ENCODE data around the gene GLB1L2. TPM values are rescaled to one million over a fixed set of nuclear protein-coding genes. Genes with fewer than 3 reads are reported as not detected.

The GLB1L2 gene
- total RNA-seq, 2 donors from 2014 or later, result 2.5 to 4.1 TPM

- H3K4me3 ChIP-seq, result no peak overlapping the region
- no peak for TF ChIP-seq CTCF (IDR thresholded peaks at IDR 0.05)
- no peaks in the 10 kb centered on the region for H3K27me3 ChIP-seq (replicated peaks; ENCODE audit: insufficient read depth)
- no peak for DNase-seq (ENCODE audit: low spot score)
- ATAC-seq (ENCODE audit: insufficient number of reproducible peaks, low FRiP score, low read depth), result no peak
- H3K9me3 ChIP-seq, result no peaks in the 10 kb centered on the region
- H3K36me3 ChIP-seq, result no peaks in the 10 kb centered on the region
- no peaks in the 10 kb centered on the region for H3K4me1 ChIP-seq (ENCODE audit: control insufficient read depth in 1 of 2, low read depth in 2 of 2)
- no peak overlapping the region for H3K27ac ChIP-seq
These were observed 25.1 kb downstream of the GLB1L2 start for GRCh38 chr11:134356656-134357544.

- Histone ChIP-seq H3K27ac (no peak overlapping the region), H3K36me3 (no peaks in the 10 kb centered on the region), H3K4me1 (ENCODE audit: control insufficient read depth in 1 of 2, low read depth in 2 of 2) (no peaks in the 10 kb centered on the region), H3K27me3 (replicated peaks; ENCODE audit: insufficient read depth) (no peaks in the 10 kb centered on the region), H3K9me3 (no peaks in the 10 kb centered on the region), H3K4me3 (no peak overlapping the region)
- no peak for TF ChIP-seq CTCF (IDR thresholded peaks at IDR 0.05)
- ATAC-seq (ENCODE audit: insufficient number of reproducible peaks, low FRiP score, low read depth) (no peak), DNase-seq (ENCODE audit: low spot score) (no peak)
These were observed 25.7 kb downstream of the GLB1L2 start for GRCh38 chr11:134357545-134357839.

GRCh38 chr11:134358165-134358855 lies 26.5 kb downstream of the GLB1L2 start:
- H3K27me3 ChIP-seq (replicated peaks; ENCODE audit: insufficient read depth), result no peaks in the 10 kb centered on the region
- H3K27ac ChIP-seq, result no peak overlapping the region
- H3K36me3 ChIP-seq, result no peaks in the 10 kb centered on the region
- no peaks in the 10 kb centered on the region for H3K4me1 ChIP-seq (ENCODE audit: control insufficient read depth in 1 of 2, low read depth in 2 of 2)
- ATAC-seq (ENCODE audit: insufficient number of reproducible peaks, low FRiP score, low read depth) (no peak), DNase-seq (ENCODE audit: low spot score) (no peak)
- no peak for TF ChIP-seq CTCF (IDR thresholded peaks at IDR 0.05)
- no peaks in the 10 kb centered on the region for H3K9me3 ChIP-seq
- no peak overlapping the region for H3K4me3 ChIP-seq

GRCh38 chr11:134358856-134359490 lies 27.2 kb downstream of the GLB1L2 start:
- no peak for DNase-seq (ENCODE audit: low spot score)
- no peak overlapping the region for H3K27ac ChIP-seq
- no peaks in the 10 kb centered on the region for H3K36me3 ChIP-seq
- no peaks in the 10 kb centered on the region for H3K4me1 ChIP-seq (ENCODE audit: control insufficient read depth in 1 of 2, low read depth in 2 of 2)
- H3K4me3 ChIP-seq, result no peak overlapping the region
- TF ChIP-seq CTCF (IDR thresholded peaks at IDR 0.05), result no peak
- no peaks in the 10 kb centered on the region for H3K9me3 ChIP-seq
- no peak for ATAC-seq (ENCODE audit: insufficient number of reproducible peaks, low FRiP score, low read depth)
- no peaks in the 10 kb centered on the region for H3K27me3 ChIP-seq (replicated peaks; ENCODE audit: insufficient read depth)

- no peak overlapping the region for H3K4me3 ChIP-seq
- H3K9me3 ChIP-seq, result no peaks in the 10 kb centered on the region
- DNase-seq (ENCODE audit: low spot score) (no peak), ATAC-seq (ENCODE audit: insufficient number of reproducible peaks, low FRiP score, low read depth) (no peak)
- no peaks in the 10 kb centered on the region for H3K36me3 ChIP-seq
- no peaks in the 10 kb centered on the region for H3K27me3 ChIP-seq (replicated peaks; ENCODE audit: insufficient read depth)
- no peaks in the 10 kb centered on the region for H3K4me1 ChIP-seq (ENCODE audit: control insufficient read depth in 1 of 2, low read depth in 2 of 2)
- no peak for TF ChIP-seq CTCF (IDR thresholded peaks at IDR 0.05)
- no peak overlapping the region for H3K27ac ChIP-seq
These were observed 27.9 kb downstream of the GLB1L2 start for GRCh38 chr11:134359646-134360045.
